HG03060 (cell line): ENCODE data around the gene ARHGEF3.
"Not testable (repeated sequence)": the region's sequence is repeated elsewhere in the genome, so short reads cannot be mapped to it uniquely, and the experiment has no call there.

Experiments used
- ATAC-seq: cut with Tn5 transposase; IDR thresholded peaks from one replicate; pipeline ENCODE4 v1.9.1; 2021; ENCODE audit warnings: low read depth, moderate number of reproducible peaks; ENCODE audit not compliant: unreplicated experiment

The ARHGEF3 gene

GRCh38 chr3:56775838-56776555 is 25.8 kb downstream of the ARHGEF3 start:
- ATAC-seq: no peak

GRCh38 chr3:56775445-56775837 is 26.3 kb downstream of the ARHGEF3 start:
- no peak for ATAC-seq

GRCh38 chr3:56773986-56774385 is 27.8 kb downstream of the ARHGEF3 start:
- ATAC-seq: no peak

- no peak for ATAC-seq
Observed at GRCh38 chr3:56772952-56773938, 28.5 kb downstream of the ARHGEF3 start.

GRCh38 chr3:56771376-56771775 is 30.4 kb downstream of the ARHGEF3 start:
- ATAC-seq: no peak

GRCh38 chr3:56769116-56769707 is 32.5 kb downstream of the ARHGEF3 start:
- ATAC-seq: no peak

- no peak for ATAC-seq
Observed at GRCh38 chr3:56764904-56765547, 36.7 kb downstream of the ARHGEF3 start.

- ATAC-seq: no peak
Observed at GRCh38 chr3:56764184-56764583, 37.6 kb downstream of the ARHGEF3 start.

- no peak for ATAC-seq
Observed at GRCh38 chr3:56763233-56763632, 38.5 kb downstream of the ARHGEF3 start.

GRCh38 chr3:56762718-56763117 is 39.0 kb downstream of the ARHGEF3 start:
- ATAC-seq: no peak

GRCh38 chr3:56761887-56762651 is 39.7 kb downstream of the ARHGEF3 start:
- ATAC-seq: no peak

- ATAC-seq: no peak
Observed at GRCh38 chr3:56761023-56761422, 40.7 kb downstream of the ARHGEF3 start.

GRCh38 chr3:56759532-56759931 is 42.2 kb downstream of the ARHGEF3 start:
- no peak for ATAC-seq

- ATAC-seq: peak; percentile 83
Observed at GRCh38 chr3:56758539-56758981, 43.2 kb downstream of the ARHGEF3 start.

- ATAC-seq: not testable (repeated sequence)
Observed at GRCh38 chr3:56758042-56758441, 43.7 kb downstream of the ARHGEF3 start.

- ATAC-seq: no peak
Observed at GRCh38 chr3:56754741-56755417, 46.9 kb downstream of the ARHGEF3 start.

GRCh38 chr3:56753206-56753820 is 48.4 kb downstream of the ARHGEF3 start:
- ATAC-seq: peak; percentile 73

GRCh38 chr3:56751056-56751707 is 50.6 kb downstream of the ARHGEF3 start:
- ATAC-seq: no peak
